Esophagus squamous epithelium (tissue), 5 donors: Measurements from ENCODE around the gene MSX1. TPM values are rescaled to one million over a fixed set of nuclear protein-coding genes. Genes with fewer than 3 reads are reported as not detected.

ENCODE experiments used
- DNase-seq: peaks from one replicate; lab custom pipeline; 2025; lab: John Stamatoyannopoulos, UW
- H3K27ac ChIP-seq, 4 donors: fragments of 200-600 bp; sonication (generic); one replicate each; pipeline ENCODE4 v1.5.1; 2016 to 2019; ENCODE audit warnings: mild to moderate bottlenecking in 1 of 4
- H3K27me3 ChIP-seq, 4 donors: fragments of 200-600 bp; sonication (generic); 1 replicate in 3 of 4; 2 replicates in 1 of 4; pipeline versions ENCODE4 v1.5.1 to v1.6.0; 2017 to 2021; ENCODE audit warnings: antibody characterized with exemption in 1 of 4
- H3K36me3 ChIP-seq, 3 donors: fragments of 200-600 bp; sonication (generic); one replicate each; pipeline ENCODE4 v1.5.1; 2016 to 2019
- H3K4me1 ChIP-seq, 3 donors: fragments of 200-600 bp; sonication (generic); one replicate each; pipeline ENCODE4 v1.5.1; 2017 to 2019
- H3K4me3 ChIP-seq, 4 donors: fragments of 200-600 bp; sonication (generic); 1 replicate in 3 of 4; 2 replicates in 1 of 4; pipeline ENCODE4 v1.5.1; 2016 to 2019; ENCODE audit warnings: mild to moderate bottlenecking in 2 of 4, moderate library complexity in 1 of 4
- H3K9me3 ChIP-seq, 3 donors: fragments of 200-600 bp; sonication (generic); one replicate each; pipeline ENCODE4 v1.5.1; 2016 to 2019
- POLR2A ChIP-seq, 4 donors: fragments of 450-650 bp; IDR thresholded peaks; one replicate each; pipeline ENCODE4 v1.6.1; 2017; ENCODE audit warnings: antibody characterized with exemption in 4 of 4, mild to moderate bottlenecking in 4 of 4, moderate library complexity in 3 of 4
- WGBS, 2 donors: methylation state at CpG; one replicate each; pipeline ENCODE4 v1.1.5; 2018; 5-methylcytosine and 5-hydroxymethylcytosine counted together
- intact Hi-C: fragments of 100-400 bp; cut with DNase I; formaldehyde crosslinking; loops from one replicate; pipeline ENCODE4 v1.15.0; 2022
- total RNA-seq, 4 donors: library from RNA; depleted of rRNA; stranded (reverse); fragments of >200 nt; gene quantifications; one replicate each; pipeline ENCODE4 v1.1.0, GENCODE V29; 2016
- TF ChIP-seq, protein P1 (sequence below), 6 experiments: fragments of 450-650 bp in 4 of 6; fragments of 200-600 bp in 2 of 6; sonication (generic) in 2 of 6; IDR thresholded peaks; one replicate each; pipeline ENCODE4 v1.5.1; 2016 to 2019; ENCODE audit warnings: antibody characterized with exemption in 6 of 6, mild to moderate bottlenecking in 4 of 6, moderate library complexity in 4 of 6
- donor health status: DM: yes; HTN: yes; CAD: no.

Gene MSX1
- total RNA-seq, 4 donors from 2014 or later = 0.76 to 1.4 TPM; not detected in 2

DNA sequence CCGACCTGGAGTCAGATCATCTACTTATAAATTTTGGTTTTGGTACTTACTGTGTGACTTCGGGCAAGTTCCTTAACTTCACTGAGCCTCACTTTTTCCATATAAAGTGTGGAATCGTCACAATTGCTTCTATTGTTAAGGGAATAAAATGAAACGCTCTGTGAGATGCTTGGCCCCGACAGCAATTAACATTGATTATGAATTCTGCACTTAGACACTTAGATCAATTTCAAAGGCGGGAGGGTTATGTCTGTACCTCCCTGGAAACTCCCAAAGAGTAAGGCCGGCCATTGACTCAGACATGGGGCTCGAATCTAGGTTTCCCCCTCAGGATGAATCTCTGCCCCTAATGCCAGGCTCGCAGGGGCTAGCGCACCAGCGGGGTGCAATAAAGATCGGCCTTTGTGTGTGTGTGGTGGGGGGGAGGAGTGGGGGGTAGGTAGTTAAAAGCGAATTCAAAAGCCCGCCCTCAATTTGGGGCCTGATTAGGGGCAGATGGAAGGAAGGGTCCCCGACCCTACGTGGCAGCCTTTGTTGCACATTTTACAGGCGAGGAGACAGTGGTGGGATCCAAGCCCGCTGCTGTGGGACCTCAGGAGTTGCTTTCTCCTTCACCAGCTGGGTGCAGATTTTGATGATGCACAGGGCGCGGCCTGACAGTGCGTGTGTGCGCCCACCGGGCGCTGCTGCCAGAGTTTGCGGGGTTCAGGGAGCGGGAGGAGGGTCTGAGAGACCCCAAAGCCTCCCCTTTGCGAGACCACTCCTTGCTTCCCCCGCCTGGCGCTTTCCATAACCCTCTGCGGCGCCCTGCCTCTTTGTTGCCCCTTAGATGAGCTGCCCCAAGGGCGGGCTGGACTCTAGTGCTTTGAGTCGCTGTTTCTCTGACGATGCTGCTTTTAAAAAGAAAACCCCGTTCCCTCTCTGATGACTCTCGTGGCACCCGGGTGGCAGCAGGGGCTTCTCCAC lies 9.6 kb downstream of the MSX1 start:
- WGBS, 2 donors = 6 to 8% methylated on average over 14 to 34 of the region's 37 CpGs
- Histone ChIP-seq H3K36me3 (no peaks in the 10 kb centered on the region), H3K9me3 (no peaks in the 10 kb centered on the region), H3K4me3 (no peak overlapping the region), H3K27me3 (peaks cover 35 to 100% (median 81%) of the 10 kb centered on the region in 4 donors), H3K4me1 (peaks cover 0 to 68% (median 20%) of the 10 kb centered on the region in 3 donors), H3K27ac (no peak overlapping the region)
- no peak for DNase-seq
- intact Hi-C loops = no loop called here
- no peak for TF ChIP-seq POLR2A (IDR thresholded peaks at IDR 0.05)
- TF ChIP-seq, protein P1, sequence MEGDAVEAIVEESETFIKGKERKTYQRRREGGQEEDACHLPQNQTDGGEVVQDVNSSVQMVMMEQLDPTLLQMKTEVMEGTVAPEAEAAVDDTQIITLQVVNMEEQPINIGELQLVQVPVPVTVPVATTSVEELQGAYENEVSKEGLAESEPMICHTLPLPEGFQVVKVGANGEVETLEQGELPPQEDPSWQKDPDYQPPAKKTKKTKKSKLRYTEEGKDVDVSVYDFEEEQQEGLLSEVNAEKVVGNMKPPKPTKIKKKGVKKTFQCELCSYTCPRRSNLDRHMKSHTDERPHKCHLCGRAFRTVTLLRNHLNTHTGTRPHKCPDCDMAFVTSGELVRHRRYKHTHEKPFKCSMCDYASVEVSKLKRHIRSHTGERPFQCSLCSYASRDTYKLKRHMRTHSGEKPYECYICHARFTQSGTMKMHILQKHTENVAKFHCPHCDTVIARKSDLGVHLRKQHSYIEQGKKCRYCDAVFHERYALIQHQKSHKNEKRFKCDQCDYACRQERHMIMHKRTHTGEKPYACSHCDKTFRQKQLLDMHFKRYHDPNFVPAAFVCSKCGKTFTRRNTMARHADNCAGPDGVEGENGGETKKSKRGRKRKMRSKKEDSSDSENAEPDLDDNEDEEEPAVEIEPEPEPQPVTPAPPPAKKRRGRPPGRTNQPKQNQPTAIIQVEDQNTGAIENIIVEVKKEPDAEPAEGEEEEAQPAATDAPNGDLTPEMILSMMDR (IDR thresholded peaks at IDR 0.05) = no peak

DNA sequence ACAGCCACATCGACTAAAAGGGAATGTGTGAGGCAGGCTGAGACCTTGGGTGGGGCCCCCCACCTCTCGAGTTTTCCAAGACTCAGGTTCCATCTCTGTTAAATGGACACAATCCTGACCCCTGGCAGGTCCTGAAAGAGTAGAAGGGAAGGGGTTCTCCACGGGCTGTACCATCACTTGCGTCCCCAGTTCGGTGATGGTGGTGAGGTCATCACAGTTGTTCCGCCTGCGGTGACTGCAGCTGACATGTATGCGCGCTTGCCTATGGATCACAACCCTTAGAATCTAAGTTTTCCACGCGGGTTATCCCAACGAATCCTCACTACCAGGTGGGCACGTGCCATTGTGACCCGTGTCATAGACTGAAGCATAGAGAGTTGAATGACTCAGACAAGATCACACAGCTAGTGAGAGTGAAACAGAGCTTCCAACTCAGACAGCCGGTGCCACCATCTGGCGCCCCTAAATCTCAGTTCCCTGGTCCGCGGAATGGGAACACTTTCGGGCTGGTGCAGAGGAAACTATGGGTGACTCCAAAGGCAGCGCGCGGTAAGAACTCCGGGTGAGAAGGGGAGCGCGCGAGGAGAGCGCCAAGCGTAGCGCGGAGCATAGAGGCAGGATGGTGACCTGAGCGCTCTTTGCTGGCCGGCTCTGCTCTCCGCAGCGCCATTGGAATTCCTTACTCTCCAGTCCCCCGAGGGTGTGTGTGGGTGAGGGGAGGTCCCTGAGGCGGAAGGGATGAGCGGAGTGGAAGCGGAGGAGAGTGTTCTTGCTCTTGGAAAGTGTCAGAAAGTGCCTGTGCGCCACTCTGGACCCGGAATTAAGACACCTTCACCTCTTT lies 10.5 kb downstream of the MSX1 start:
- Histone ChIP-seq H3K27ac (no peak overlapping the region), H3K4me1 (peaks cover 0 to 64% (median 20%) of the 10 kb centered on the region in 3 donors), H3K4me3 (no peak overlapping the region), H3K27me3 (peaks cover 35 to 100% (median 75%) of the 10 kb centered on the region in 4 donors), H3K9me3 (no peaks in the 10 kb centered on the region), H3K36me3 (no peaks in the 10 kb centered on the region)
- 4 to 13% methylated on average over 17 to 21 of the region's 40 CpGs for WGBS, 2 donors
- DNase-seq = no peak
- intact Hi-C loops = no loop called here
- no peak for TF ChIP-seq POLR2A (IDR thresholded peaks at IDR 0.05)
- TF ChIP-seq, protein P1 (IDR thresholded peaks at IDR 0.05) = no peak

DNA sequence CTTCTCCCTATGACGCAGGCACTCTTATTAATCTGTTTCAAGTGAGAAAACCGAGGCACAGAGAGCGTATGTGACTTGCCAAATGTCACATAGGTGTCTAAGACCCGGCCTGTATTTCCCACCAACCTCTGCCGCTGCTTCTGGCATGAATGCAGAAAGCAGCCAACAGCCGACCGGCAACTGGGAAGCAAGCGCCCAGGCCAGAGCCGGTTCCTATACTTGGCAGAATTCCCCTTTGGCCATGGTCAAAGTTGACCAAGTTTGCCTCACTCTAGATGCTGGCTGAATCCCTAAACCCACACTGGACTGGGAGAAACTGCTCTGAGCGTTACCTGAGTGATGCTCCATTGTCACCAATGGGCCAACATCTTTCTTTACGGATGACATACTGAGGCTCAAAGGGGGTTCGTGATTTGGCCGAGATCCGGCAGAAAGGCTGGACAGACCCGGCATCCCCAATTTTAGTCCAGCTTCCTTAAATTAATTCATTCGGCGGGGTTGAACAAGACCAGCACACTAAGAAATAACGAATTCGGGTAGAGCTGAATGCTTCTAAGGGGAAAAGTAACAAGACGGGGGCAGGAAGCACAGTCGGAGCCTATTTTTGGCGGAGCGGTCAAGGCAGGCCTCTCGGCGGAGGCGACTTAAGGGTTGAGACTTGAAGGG lies 11.2 kb downstream of the MSX1 start:
- Histone ChIP-seq H3K27ac (no peak overlapping the region), H3K36me3 (no peaks in the 10 kb centered on the region), H3K4me3 (no peak overlapping the region), H3K27me3 (peaks cover 35 to 100% (median 69%) of the 10 kb centered on the region in 4 donors), H3K4me1 (peaks cover 0 to 56% (median 20%) of the 10 kb centered on the region in 3 donors), H3K9me3 (no peaks in the 10 kb centered on the region)
- DNase-seq = no peak
- no peak for TF ChIP-seq POLR2A (IDR thresholded peaks at IDR 0.05)
- TF ChIP-seq, protein P1 (IDR thresholded peaks at IDR 0.05) = no peak
- 5 to 7% methylated on average over 25 to 26 of the region's 26 CpGs for WGBS, 2 donors
- intact Hi-C loops = no loop called here

DNA sequence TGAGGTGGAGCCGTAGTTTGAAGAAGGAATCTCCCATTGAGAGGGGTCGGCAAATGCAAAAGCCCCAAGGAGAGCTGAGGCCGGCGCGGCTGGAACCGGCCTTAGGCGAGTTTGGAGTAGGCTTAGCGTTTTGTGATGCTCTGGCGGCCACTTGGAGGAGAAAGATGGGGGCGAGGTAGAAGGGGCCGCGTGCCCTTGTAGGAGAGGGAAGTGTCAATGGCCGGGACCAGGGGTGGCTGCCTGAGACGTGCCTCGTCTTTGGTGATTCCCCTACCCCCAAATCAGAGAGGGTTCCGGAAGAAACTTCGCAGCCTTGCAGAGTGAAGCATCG lies 11.7 kb downstream of the MSX1 start:
- WGBS, 2 donors = 4 to 6% methylated on average over 10 to 17 of the region's 18 CpGs

More for the DNA sequence above, 11.7 kb downstream of the MSX1 start:
- DNase-seq = no peak
- Histone ChIP-seq H3K4me1 (peaks cover 0 to 51% (median 18%) of the 10 kb centered on the region in 3 donors), H3K27me3 (peaks cover 31 to 99% (median 68%) of the 10 kb centered on the region in 4 donors), H3K9me3 (no peaks in the 10 kb centered on the region), H3K27ac (no peak overlapping the region), H3K36me3 (no peaks in the 10 kb centered on the region), H3K4me3 (no peak overlapping the region)
- intact Hi-C loops = no loop called here
- TF ChIP-seq POLR2A (IDR thresholded peaks at IDR 0.05) = no peak
- TF ChIP-seq, protein P1 (IDR thresholded peaks at IDR 0.05) = no peak
